ENCODE data around the gene ASIC5.
"Not testable (repeated sequence)": the region's sequence is repeated elsewhere in the genome, so short reads cannot be mapped to it uniquely, and the experiment has no call there.

Gene ASIC5

GRCh38 chr4:155799794-155800123 is 66.3 kb downstream of the ASIC5 start:
- DNase-seq: no peak

GRCh38 chr4:155799116-155799793 is 66.8 kb downstream of the ASIC5 start:
- DNase-seq: no peak

- not testable (repeated sequence) for DNase-seq
These were observed 68.5 kb downstream of the ASIC5 start for GRCh38 chr4:155797581-155797980.

GRCh38 chr4:155795991-155796390 is 70.1 kb downstream of the ASIC5 start:
- DNase-seq: no peak

- no peak for DNase-seq
These were observed 71.4 kb downstream of the ASIC5 start for GRCh38 chr4:155794589-155795236.

- DNase-seq: no peak
These were observed 76.1 kb downstream of the ASIC5 start for GRCh38 chr4:155789982-155790381.

GRCh38 chr4:155789391-155789790 is 76.7 kb downstream of the ASIC5 start:
- no peak for DNase-seq

- DNase-seq: no peak
These were observed 78.9 kb downstream of the ASIC5 start for GRCh38 chr4:155787113-155787710.

GRCh38 chr4:155785828-155786227 is 80.2 kb downstream of the ASIC5 start:
- DNase-seq: no peak

GRCh38 chr4:155784637-155785036 is 81.4 kb downstream of the ASIC5 start:
- DNase-seq: no peak

- no peak for DNase-seq
These were observed 84.7 kb downstream of the ASIC5 start for GRCh38 chr4:155781249-155781831.

GRCh38 chr4:155780775-155781174 is 85.3 kb downstream of the ASIC5 start:
- no peak for DNase-seq
